SK-N-SH (cell line): ENCODE results near the gene NMNAT2. TPM values are rescaled to one million over a fixed set of nuclear protein-coding genes. Genes with fewer than 3 reads are reported as not detected.
"Not testable (repeated sequence)": the region's sequence is repeated elsewhere in the genome, so short reads cannot be mapped to it uniquely, and the experiment has no call there.

Experiments used
- CTCF ChIA-PET: fragments of 300-600, 350-600 bp; formaldehyde crosslinking; extraction: SDS; loops from one replicate; lab custom pipeline; 2021; lab: Yijun Ruan, JAX
- POLR2A ChIA-PET: fragments of 350-600 bp; sonication (Branson Sonifier 250); formaldehyde crosslinking; extraction: SDS; loops from one replicate; lab custom pipeline; 2020; ENCODE audit warnings: antibody characterized with exemption, inconsistent platforms; lab: Yijun Ruan, JAX
- DNase-seq: peaks from one replicate; pipeline ENCODE4 v3.0.0; 2012
- H2AFZ ChIP-seq: fragments of 200-600 bp; sonication (generic); 2 replicates; pipeline ENCODE4 v1.8.1; 2016; ENCODE audit warnings: antibody characterized with exemption, mild to moderate bottlenecking, low read depth
- H3F3A ChIP-seq: fragments of 200-600 bp; sonication (generic); replicated peaks from 2 replicates; pipeline ENCODE3; 2016; ENCODE audit warnings: antibody characterized with exemption, mild to moderate bottlenecking; ENCODE audit not compliant: insufficient read depth
- H3K27ac ChIP-seq, 2 experiments: fragments of 200-500 bp in 1 of 2; fragments of 200-600 bp in 1 of 2; sonication (Bioruptor generic) in 1 of 2; sonication (generic), shearing (Covaris generic) in 1 of 2; 2 replicates each; pipeline versions ENCODE4 v1.5.1 to v1.6.1; 2014 to 2016; ENCODE audit warnings: low read depth in 2 of 2, inconsistent platforms in 1 of 2, low read length in 1 of 2, mild to moderate bottlenecking in 1 of 2, mixed read lengths in 1 of 2
- H3K27me3 ChIP-seq: fragments of 200-600 bp; sonication (generic), shearing (Covaris generic); 2 replicates; pipeline ENCODE4 v1.6.1; 2016; ENCODE audit warnings: mixed run types; ENCODE audit not compliant: insufficient read depth
- H3K36me3 ChIP-seq, 2 experiments: fragments of 200-500 bp in 1 of 2; fragments of 200-600 bp in 1 of 2; sonication (Bioruptor generic) in 1 of 2; sonication (generic) in 1 of 2; replicated peaks in 1 of 2; 2 replicates each; pipeline versions ENCODE3 to v1.5.1; 2014 to 2016; ENCODE audit warnings: low read length in 1 of 2, mild to moderate bottlenecking in 1 of 2; ENCODE audit not compliant: insufficient read depth in 2 of 2, control insufficient read depth in 1 of 2
- H3K4me1 ChIP-seq, 2 experiments: fragments of 200-500 bp in 1 of 2; fragments of 200-600 bp in 1 of 2; sonication (Bioruptor generic) in 1 of 2; sonication (generic), shearing (Covaris generic) in 1 of 2; 2 replicates each; pipeline versions ENCODE4 v1.5.1 to v1.6.1; 2014 to 2016; ENCODE audit warnings: low read depth in 1 of 2, low read length in 1 of 2, mixed run types in 1 of 2; ENCODE audit not compliant: insufficient read depth in 2 of 2, control insufficient read depth in 1 of 2
- H3K4me2 ChIP-seq: fragments of 200-600 bp; sonication (generic), shearing (Covaris generic); 2 replicates; pipeline ENCODE4 v1.6.1; 2017; ENCODE audit warnings: mixed run types
- H3K4me3 ChIP-seq, 2 experiments: fragments of 200-500 bp in 1 of 2; fragments of 200-600 bp in 1 of 2; sonication (Bioruptor generic) in 1 of 2; sonication (generic), shearing (Covaris generic) in 1 of 2; 2 replicates each; pipeline versions ENCODE4 v1.5.1 to v1.8.1; 2014 to 2016; ENCODE audit warnings: low read depth in 2 of 2, inconsistent platforms in 1 of 2, low read length in 1 of 2, mild to moderate bottlenecking in 1 of 2, mixed read lengths in 1 of 2, moderate library complexity in 1 of 2
- H3K79me2 ChIP-seq: fragments of 200-600 bp; sonication (generic); 2 replicates; pipeline ENCODE4 v1.8.1; 2017; ENCODE audit warnings: mild to moderate bottlenecking; ENCODE audit not compliant: insufficient read depth
- H3K9ac ChIP-seq: fragments of 200-600 bp; sonication (generic); 2 replicates; pipeline ENCODE4 v1.6.1; 2017; ENCODE audit warnings: mixed run types
- H3K9me2 ChIP-seq: fragments of 200-600 bp; sonication (generic); 2 replicates; pipeline ENCODE4 v1.6.1; 2017; ENCODE audit warnings: mixed run types
- H3K9me3 ChIP-seq: fragments of 200-600 bp; sonication (generic); 2 replicates; pipeline ENCODE4 v1.6.1; 2017; ENCODE audit warnings: mixed run types, mild to moderate bottlenecking, moderate library complexity
- H4K20me1 ChIP-seq: fragments of 200-600 bp; sonication (generic); 2 replicates; pipeline ENCODE4 v1.6.1; 2017; ENCODE audit warnings: mild to moderate bottlenecking, mixed run types; ENCODE audit not compliant: insufficient read depth
- ELF1 ChIP-seq: IDR thresholded peaks from 2 replicates; pipeline ENCODE4 v1.4.0; 2012
- EZH2phosphoT487 ChIP-seq: fragments of 200-600 bp; sonication (generic); IDR thresholded peaks from 2 replicates; pipeline ENCODE4 v1.6.1; 2017; ENCODE audit warnings: low read depth, mixed run types, mild to moderate bottlenecking, antibody characterized with exemption, moderate library complexity, borderline replicate concordance
- GATA2 ChIP-seq: sonication (generic); formaldehyde crosslinking; IDR thresholded peaks from 2 replicates; pipeline ENCODE4 v1.5.0; 2020; ENCODE audit warnings: mild to moderate bottlenecking, missing genetic modification reagents
- MEF2A ChIP-seq: IDR thresholded peaks from 2 replicates; pipeline ENCODE4 v1.4.0; 2012; ENCODE audit warnings: low read depth, borderline replicate concordance
- RCOR1 ChIP-seq: fragments of 150-350 bp; IDR thresholded peaks from 2 replicates; pipeline ENCODE4 v1.6.1; 2017; ENCODE audit warnings: antibody characterized with exemption, low read length
- RXRA ChIP-seq: IDR thresholded peaks from 2 replicates; pipeline ENCODE4 v1.4.0; 2012; ENCODE audit warnings: low read depth, mild to moderate bottlenecking, borderline replicate concordance
- SIN3A ChIP-seq: IDR thresholded peaks from 2 replicates; pipeline ENCODE4 v1.6.1; 2012; ENCODE audit warnings: low read depth, mild to moderate bottlenecking, low read length, moderate library complexity, borderline replicate concordance
- SMC3 ChIP-seq: IDR thresholded peaks from 2 replicates; pipeline ENCODE4 v1.6.1; 2012; ENCODE audit warnings: low read depth, low read length, improper control_type of control experiment
- TAF1 ChIP-seq: IDR thresholded peaks from 2 replicates; pipeline ENCODE4 v1.6.1; 2012; ENCODE audit warnings: low read depth, mild to moderate bottlenecking, low read length, moderate library complexity, borderline replicate concordance
- TEAD4 ChIP-seq: IDR thresholded peaks from 2 replicates; pipeline ENCODE4 v1.4.0; 2012; ENCODE audit warnings: mild to moderate bottlenecking, borderline replicate concordance; ENCODE audit not compliant: insufficient read depth
- WGBS: methylation state at CpG from one replicate; pipeline ENCODE4 v1.1.6; 2017; ENCODE audit warnings: low lambda C conversion rate; 5-methylcytosine and 5-hydroxymethylcytosine counted together
- polyA plus RNA-seq, 3 experiments: library from polyadenylated mRNA; depleted of rRNA; stranded (reverse); fragments of >200 nt; gene quantifications; 2 replicates each; pipeline ENCODE4 v1.2.3, GENCODE V29; 2012
- TF ChIP-seq, protein P1 (sequence below): fragments of 150-350 bp; IDR thresholded peaks from 2 replicates; pipeline ENCODE4 v1.6.1; 2017; ENCODE audit warnings: antibody characterized with exemption, low read length, low read depth, borderline replicate concordance
- TF ChIP-seq, protein P2 (sequence below): IDR thresholded peaks from 2 replicates; pipeline ENCODE4 v1.4.0; 2012; ENCODE audit warnings: low read depth
- TF ChIP-seq, protein P3 (sequence below): IDR thresholded peaks from 2 replicates; pipeline ENCODE4 v1.4.0; 2012; ENCODE audit warnings: low read depth, borderline replicate concordance

NMNAT2 gene
- polyA plus RNA-seq, 1 of the 3 experiments (the other 2 are of a cell fraction) = 0.07 TPM

DNA sequence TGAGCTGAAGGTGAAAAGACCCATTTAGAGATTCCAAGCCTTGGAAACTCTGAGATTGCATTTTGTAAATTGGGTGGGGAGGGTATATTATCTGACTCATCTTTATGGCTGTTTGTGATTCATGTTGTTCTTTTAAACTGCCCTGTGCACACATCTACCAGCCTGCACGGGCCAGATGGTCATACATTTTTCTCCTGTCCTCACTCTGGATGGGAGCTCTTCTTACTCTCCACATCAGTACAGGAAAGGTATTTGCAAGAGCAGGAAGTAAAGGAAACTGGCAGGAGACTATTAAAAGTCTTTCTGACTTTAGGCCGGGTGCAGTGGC lies 14.3 kb upstream of the NMNAT2 start:
- no peaks in the 10 kb centered on the region for H3K36me3 ChIP-seq
- ChIA-PET CTCF (interaction anchor here (0.9 to 4.7 kb wide), 2 partner anchors 15 to 150 kb away, joined by 3 to 16 read pairs; partner anchors contain the start of gene NMNAT2), POLR2A (no interaction called here)
- H3K4me3 ChIP-seq = no peak overlapping the region
- no peak for DNase-seq
- H3K9me2 ChIP-seq = no peaks in the 10 kb centered on the region
- no peak overlapping the region for H3K4me2 ChIP-seq
- H4K20me1 ChIP-seq = no peaks in the 10 kb centered on the region
- H2AFZ ChIP-seq = no peak overlapping the region
- no peaks in the 10 kb centered on the region for H3K9me3 ChIP-seq
- H3K27me3 ChIP-seq = no peaks in the 10 kb centered on the region
- H3K27ac ChIP-seq = no peak overlapping the region
- no peaks in the 10 kb centered on the region for H3K79me2 ChIP-seq
- WGBS = 68% methylated on average over 2 of the region's 2 CpGs
- H3K4me1 ChIP-seq = no peaks in the 10 kb centered on the region
- H3K9ac ChIP-seq = no peak overlapping the region
- no peaks in the 10 kb centered on the region for H3F3A ChIP-seq
- TF ChIP-seq ELF1 = no peak

DNA sequence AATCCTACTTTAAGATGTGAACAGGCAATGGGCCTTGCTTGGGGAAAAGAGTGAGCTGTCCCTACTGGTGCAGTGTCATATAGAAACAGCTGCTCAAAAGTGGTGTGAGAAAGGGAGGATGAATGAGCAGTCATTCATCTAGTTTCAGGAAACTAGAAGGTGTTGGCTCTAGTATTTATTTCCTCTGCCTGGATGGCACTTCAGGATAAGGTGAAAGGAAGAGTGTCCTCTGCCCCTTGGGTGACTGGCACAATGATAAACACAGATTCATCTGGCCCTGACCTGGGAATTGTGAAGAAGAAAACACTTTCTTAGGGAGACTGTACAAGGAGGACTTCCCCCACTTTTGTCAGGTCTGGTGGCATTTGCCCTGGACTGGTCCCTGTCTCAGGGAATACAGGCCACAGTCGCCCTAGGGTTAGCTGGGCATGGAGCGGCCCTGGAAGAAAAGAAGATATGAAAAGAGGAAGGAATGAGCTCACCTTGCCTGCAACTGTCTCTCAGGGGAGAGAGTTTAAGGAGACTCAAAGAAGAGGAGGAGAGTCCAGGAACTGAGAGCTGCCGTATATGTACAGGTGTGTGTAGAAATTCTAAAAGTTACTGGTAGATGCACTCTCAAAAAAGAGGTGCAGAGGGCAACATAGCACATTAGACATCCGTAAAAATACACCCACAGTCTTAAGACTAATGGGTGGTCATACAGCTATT lies 13.8 kb upstream of the NMNAT2 start:
- DNase-seq = no peak
- TF ChIP-seq EZH2phosphoT487 = no peak
- TF ChIP-seq, protein P1, sequence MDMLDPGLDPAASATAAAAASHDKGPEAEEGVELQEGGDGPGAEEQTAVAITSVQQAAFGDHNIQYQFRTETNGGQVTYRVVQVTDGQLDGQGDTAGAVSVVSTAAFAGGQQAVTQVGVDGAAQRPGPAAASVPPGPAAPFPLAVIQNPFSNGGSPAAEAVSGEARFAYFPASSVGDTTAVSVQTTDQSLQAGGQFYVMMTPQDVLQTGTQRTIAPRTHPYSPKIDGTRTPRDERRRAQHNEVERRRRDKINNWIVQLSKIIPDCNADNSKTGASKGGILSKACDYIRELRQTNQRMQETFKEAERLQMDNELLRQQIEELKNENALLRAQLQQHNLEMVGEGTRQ = no peak
- no peak for TF ChIP-seq ELF1
- no peak for TF ChIP-seq SIN3A
- TF ChIP-seq TEAD4 = no peak
- no peak for TF ChIP-seq RCOR1
- TF ChIP-seq SMC3 = no peak
- TF ChIP-seq, protein P2, sequence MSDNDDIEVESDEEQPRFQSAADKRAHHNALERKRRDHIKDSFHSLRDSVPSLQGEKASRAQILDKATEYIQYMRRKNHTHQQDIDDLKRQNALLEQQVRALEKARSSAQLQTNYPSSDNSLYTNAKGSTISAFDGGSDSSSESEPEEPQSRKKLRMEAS = no peak
- TF ChIP-seq, protein P3, sequence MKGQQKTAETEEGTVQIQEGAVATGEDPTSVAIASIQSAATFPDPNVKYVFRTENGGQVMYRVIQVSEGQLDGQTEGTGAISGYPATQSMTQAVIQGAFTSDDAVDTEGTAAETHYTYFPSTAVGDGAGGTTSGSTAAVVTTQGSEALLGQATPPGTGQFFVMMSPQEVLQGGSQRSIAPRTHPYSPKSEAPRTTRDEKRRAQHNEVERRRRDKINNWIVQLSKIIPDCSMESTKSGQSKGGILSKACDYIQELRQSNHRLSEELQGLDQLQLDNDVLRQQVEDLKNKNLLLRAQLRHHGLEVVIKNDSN = no peak
- no peak for TF ChIP-seq TAF1
- no peak for TF ChIP-seq RXRA
- no peak for TF ChIP-seq MEF2A
- TF ChIP-seq GATA2 (CRISPR knock-in tag) = no peak
- TF ChIP-seq, all 33 proteins: peak for 0
- Histone ChIP-seq H3K27ac (no peak overlapping the region), H3K9me2 (no peaks in the 10 kb centered on the region), H3K27me3 (no peaks in the 10 kb centered on the region), H3K79me2 (no peaks in the 10 kb centered on the region), H3F3A (no peaks in the 10 kb centered on the region), H3K36me3 (no peaks in the 10 kb centered on the region), H3K9me3 (no peaks in the 10 kb centered on the region), H3K4me1 (no peaks in the 10 kb centered on the region), H3K4me2 (no peak overlapping the region), H3K4me3 (no peak overlapping the region), H4K20me1 (no peaks in the 10 kb centered on the region), H2AFZ (no peak overlapping the region), H3K9ac (no peak overlapping the region)
- 73% methylated on average over 4 of the region's 4 CpGs for WGBS
- POLR2A ChIA-PET = no interaction called here
- CTCF ChIA-PET = interaction anchor here (0.9 to 4.7 kb wide), 2 partner anchors 15 to 150 kb away, joined by 3 to 16 read pairs; partner anchors contain the start of gene NMNAT2

DNA sequence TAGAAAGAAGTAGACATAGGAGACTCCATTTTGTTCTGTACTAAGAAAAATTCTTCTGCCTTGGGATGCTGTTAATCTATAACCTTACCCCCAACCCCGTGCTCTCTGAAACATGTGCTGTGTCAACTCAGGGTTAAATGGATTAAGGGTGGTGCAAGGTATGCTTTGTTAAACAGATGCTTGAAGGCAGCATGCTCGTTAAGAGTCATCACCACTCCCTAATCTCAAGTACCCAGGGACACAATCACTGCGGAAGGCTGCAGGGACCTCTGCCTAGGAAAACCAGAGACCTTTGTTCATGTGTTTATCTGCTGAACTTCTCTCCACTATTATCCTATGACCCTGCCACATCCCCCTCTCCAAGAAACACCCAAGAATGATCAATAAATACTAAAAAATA lies 9.4 kb upstream of the NMNAT2 start:
- H3K27me3 ChIP-seq, H3K4me1 ChIP-seq, H3K36me3 ChIP-seq, H3K9me3 ChIP-seq, H3K9ac ChIP-seq, DNase-seq, H3K4me2 ChIP-seq, POLR2A ChIA-PET, H4K20me1 ChIP-seq, H3K4me3 ChIP-seq, CTCF ChIA-PET, H3F3A ChIP-seq, H3K9me2 ChIP-seq, H3K27ac ChIP-seq, H3K79me2 ChIP-seq, H2AFZ ChIP-seq: not testable (repeated sequence)
- 37% methylated on average over 3 of the region's 3 CpGs for WGBS
